ENCODE measurements around the gene NUDT19. TPM values are rescaled to one million over a fixed set of nuclear protein-coding genes. Genes with fewer than 3 reads are reported as not detected.

Gene NUDT19
- total and polyA plus RNA-seq, 3 donors from 2014 or later = 6.7 to 15.5 (median 11.3) TPM

GRCh38 chr19:32757189-32757588 lies 65.6 kb downstream of the NUDT19 start:
- Histone ChIP-seq H3K27ac (no peak overlapping the region), H3K9me3 (no peaks in the 10 kb centered on the region), H3K4me1 (no peaks in the 10 kb centered on the region), H3K36me3 (ENCODE audit: low read depth, missing control alignments) (no peaks in the 10 kb centered on the region), H3K27me3 (no peaks in the 10 kb centered on the region), H3K4me3 (no peak overlapping the region)
- TF ChIP-seq POLR2A (IDR thresholded peaks at IDR 0.05) (no peak), CTCF (IDR thresholded peaks at IDR 0.05) (no peak)
- intact Hi-C loops (cut with DNase I; ENCODE audit: low total_unique reads) = no loop called here
- 81 to 88% methylated on average over 3 of the region's 3 CpGs for WGBS, 2 donors
- DNase-seq = no peak

Small RNA genes lying within 50 kb of the gene (small RNA-seq; reads per million reads assigned to genes)
- 0 reads per million in 2 donors for gene RN7SL789P

Other genes with a start within 250 kb of the NUDT19 start
- gene PDCD5, start 110.6 kb upstream of the NUDT19 start, total RNA-seq = 100 to 1,000 TPM; 152 to 157 TPM
- 114 TPM for gene PDCD5, start 110.6 kb upstream of the NUDT19 start, polyA plus RNA-seq (ENCODE audit: insufficient read depth, low read depth, low replicate concordance)
- 10 to 100 TPM; 45.8 to 54.4 TPM for gene ANKRD27, start 16.6 kb upstream of the NUDT19 start, total RNA-seq
- gene ANKRD27, start 16.6 kb upstream of the NUDT19 start, polyA plus RNA-seq (ENCODE audit: insufficient read depth, low read depth, low replicate concordance) = 34.6 TPM
- 1 to 10 TPM in 1 of 2 donors, under 1 TPM in 1; 0.94 to 2.4 TPM for gene RGS9BP, start 16.0 kb upstream of the NUDT19 start, total RNA-seq
- 0.58 TPM for gene RGS9BP, start 16.0 kb upstream of the NUDT19 start, polyA plus RNA-seq (ENCODE audit: insufficient read depth, low read depth, low replicate concordance)
- gene TDRD12, start 27.9 kb downstream of the NUDT19 start, total RNA-seq = 10 to 100 TPM; 24.3 to 30.6 TPM
- 33.4 TPM for gene TDRD12, start 27.9 kb downstream of the NUDT19 start, polyA plus RNA-seq (ENCODE audit: insufficient read depth, low read depth, low replicate concordance)
- 1 to 10 TPM in 1 of 2 donors, under 1 TPM in 1; 0.79 to 1.6 TPM for gene SLC7A9, start 177.9 kb downstream of the NUDT19 start, total RNA-seq
- 1.2 TPM for gene SLC7A9, start 177.9 kb downstream of the NUDT19 start, polyA plus RNA-seq (ENCODE audit: insufficient read depth, low read depth, low replicate concordance)

Data from testis (tissue), 3 donors.